ENCODE results near the gene COL23A1. TPM values are rescaled to one million over a fixed set of nuclear protein-coding genes. Genes with fewer than 3 reads are reported as not detected.

COL23A1 gene
- total RNA-seq, 1 experiment from 2014 or later: 0.18 TPM

DNA sequence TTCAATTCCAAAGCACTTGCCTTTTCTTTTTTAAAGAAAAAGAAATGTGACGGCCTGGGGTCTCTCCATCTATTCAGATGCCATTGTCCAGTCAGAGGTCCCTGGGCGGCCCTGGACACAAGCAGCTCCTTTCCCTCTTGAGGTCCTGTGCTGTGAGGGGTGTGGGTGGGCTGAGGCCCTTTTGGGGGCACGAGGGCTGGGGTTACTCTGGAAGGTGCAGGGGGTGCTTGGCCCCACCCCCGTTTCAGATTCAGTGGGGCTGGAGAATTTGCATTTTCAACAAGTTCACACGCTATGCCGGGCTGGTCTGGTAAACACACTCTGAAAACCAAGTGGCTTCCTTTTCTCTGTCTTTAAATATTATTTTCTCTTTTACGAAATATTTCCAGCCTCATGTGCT lies 266.2 kb downstream of the COL23A1 start:
- ChIA-PET CTCF (no interaction called here), POLR2A (no interaction called here)
- no peaks in the 10 kb centered on the region for H3K36me3 ChIP-seq (ENCODE audit: control insufficient read depth, insufficient read depth, low read length)
- TF ChIP-seq, protein P1, sequence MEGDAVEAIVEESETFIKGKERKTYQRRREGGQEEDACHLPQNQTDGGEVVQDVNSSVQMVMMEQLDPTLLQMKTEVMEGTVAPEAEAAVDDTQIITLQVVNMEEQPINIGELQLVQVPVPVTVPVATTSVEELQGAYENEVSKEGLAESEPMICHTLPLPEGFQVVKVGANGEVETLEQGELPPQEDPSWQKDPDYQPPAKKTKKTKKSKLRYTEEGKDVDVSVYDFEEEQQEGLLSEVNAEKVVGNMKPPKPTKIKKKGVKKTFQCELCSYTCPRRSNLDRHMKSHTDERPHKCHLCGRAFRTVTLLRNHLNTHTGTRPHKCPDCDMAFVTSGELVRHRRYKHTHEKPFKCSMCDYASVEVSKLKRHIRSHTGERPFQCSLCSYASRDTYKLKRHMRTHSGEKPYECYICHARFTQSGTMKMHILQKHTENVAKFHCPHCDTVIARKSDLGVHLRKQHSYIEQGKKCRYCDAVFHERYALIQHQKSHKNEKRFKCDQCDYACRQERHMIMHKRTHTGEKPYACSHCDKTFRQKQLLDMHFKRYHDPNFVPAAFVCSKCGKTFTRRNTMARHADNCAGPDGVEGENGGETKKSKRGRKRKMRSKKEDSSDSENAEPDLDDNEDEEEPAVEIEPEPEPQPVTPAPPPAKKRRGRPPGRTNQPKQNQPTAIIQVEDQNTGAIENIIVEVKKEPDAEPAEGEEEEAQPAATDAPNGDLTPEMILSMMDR (IDR thresholded peaks at IDR 0.05; ENCODE audit: insufficient read depth in 1 of 2, low read depth in 1 of 2, low read length in 1 of 2, severe bottlenecking in 1 of 2, unreplicated experiment in 1 of 2): no peak
- Mint-ChIP-seq H3K36me3 (ENCODE audit: insufficient read depth, unreplicated experiment) (no peaks in the 10 kb centered on the region), H3K9me3 (ENCODE audit: unreplicated experiment) (no peaks in the 10 kb centered on the region), H3K4me3 (ENCODE audit: unreplicated experiment) (no peak overlapping the region), H3K4me1 (ENCODE audit: low read depth, unreplicated experiment) (no peaks in the 10 kb centered on the region), H3K27ac (ENCODE audit: unreplicated experiment) (no peak overlapping the region), H3K27me3 (ENCODE audit: insufficient read depth, unreplicated experiment) (peaks cover 5% of the 10 kb centered on the region)
- intact Hi-C loops (cut with micrococcal nuclease; ENCODE audit: unreplicated experiment): no loop called here
- H3K4me1 ChIP-seq: no peaks in the 10 kb centered on the region
- no peak for DNase-seq
- H3K4me3 ChIP-seq (ENCODE audit: low read depth, low read length): no peak overlapping the region
- no peaks in the 10 kb centered on the region for H3K9me3 ChIP-seq
- BruUV-seq (replicated peaks): no TSS peak
- H3K27me3 ChIP-seq (replicated peaks; ENCODE audit: control insufficient read depth, insufficient read depth, low read length): no peaks in the 10 kb centered on the region; the same call in 1 of the 2 replicates

DNA sequence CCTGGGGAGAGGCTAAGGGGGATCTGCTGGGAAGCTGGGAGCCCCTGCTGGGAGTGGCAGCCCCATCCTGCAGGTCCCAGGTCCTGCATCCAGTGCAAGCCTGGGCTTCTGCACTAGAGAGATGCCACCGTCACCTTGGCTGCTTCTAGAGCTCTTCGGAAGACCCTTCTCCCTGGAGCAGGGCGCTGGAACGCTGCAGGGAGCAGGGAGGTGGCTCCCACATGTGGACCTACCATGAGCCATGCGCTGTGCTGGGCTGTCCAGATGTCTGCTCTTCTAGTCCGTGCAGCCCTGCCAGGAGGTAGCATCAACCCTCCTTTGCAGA lies 266.7 kb downstream of the COL23A1 start:
- TF ChIP-seq, protein P1 (IDR thresholded peaks at IDR 0.05; ENCODE audit: insufficient read depth in 1 of 2, low read depth in 1 of 2, low read length in 1 of 2, severe bottlenecking in 1 of 2, unreplicated experiment in 1 of 2): no peak
- Histone ChIP-seq H3K4me1 (no peaks in the 10 kb centered on the region), H3K27me3 (replicated peaks; ENCODE audit: control insufficient read depth, insufficient read depth, low read length) (no peaks in the 10 kb centered on the region; the same call in 1 of the 2 replicates), H3K4me3 (ENCODE audit: low read depth, low read length) (no peak overlapping the region), H3K36me3 (ENCODE audit: control insufficient read depth, insufficient read depth, low read length) (no peaks in the 10 kb centered on the region), H3K9me3 (no peaks in the 10 kb centered on the region)
- H3K9me3 Mint-ChIP-seq (ENCODE audit: unreplicated experiment): no peaks in the 10 kb centered on the region
- H3K36me3 Mint-ChIP-seq (ENCODE audit: insufficient read depth, unreplicated experiment): no peaks in the 10 kb centered on the region
- H3K27me3 Mint-ChIP-seq (ENCODE audit: insufficient read depth, unreplicated experiment): peaks cover 5% of the 10 kb centered on the region
- no peak for DNase-seq
- ChIA-PET POLR2A (no interaction called here), CTCF (no interaction called here)
- no TSS peak for BruUV-seq (replicated peaks)
- H3K4me1 Mint-ChIP-seq (ENCODE audit: low read depth, unreplicated experiment): no peaks in the 10 kb centered on the region
- no peak overlapping the region for H3K27ac Mint-ChIP-seq (ENCODE audit: unreplicated experiment)
- intact Hi-C loops (cut with micrococcal nuclease; ENCODE audit: unreplicated experiment): no loop called here
- no peak overlapping the region for H3K4me3 Mint-ChIP-seq (ENCODE audit: unreplicated experiment)

DNA sequence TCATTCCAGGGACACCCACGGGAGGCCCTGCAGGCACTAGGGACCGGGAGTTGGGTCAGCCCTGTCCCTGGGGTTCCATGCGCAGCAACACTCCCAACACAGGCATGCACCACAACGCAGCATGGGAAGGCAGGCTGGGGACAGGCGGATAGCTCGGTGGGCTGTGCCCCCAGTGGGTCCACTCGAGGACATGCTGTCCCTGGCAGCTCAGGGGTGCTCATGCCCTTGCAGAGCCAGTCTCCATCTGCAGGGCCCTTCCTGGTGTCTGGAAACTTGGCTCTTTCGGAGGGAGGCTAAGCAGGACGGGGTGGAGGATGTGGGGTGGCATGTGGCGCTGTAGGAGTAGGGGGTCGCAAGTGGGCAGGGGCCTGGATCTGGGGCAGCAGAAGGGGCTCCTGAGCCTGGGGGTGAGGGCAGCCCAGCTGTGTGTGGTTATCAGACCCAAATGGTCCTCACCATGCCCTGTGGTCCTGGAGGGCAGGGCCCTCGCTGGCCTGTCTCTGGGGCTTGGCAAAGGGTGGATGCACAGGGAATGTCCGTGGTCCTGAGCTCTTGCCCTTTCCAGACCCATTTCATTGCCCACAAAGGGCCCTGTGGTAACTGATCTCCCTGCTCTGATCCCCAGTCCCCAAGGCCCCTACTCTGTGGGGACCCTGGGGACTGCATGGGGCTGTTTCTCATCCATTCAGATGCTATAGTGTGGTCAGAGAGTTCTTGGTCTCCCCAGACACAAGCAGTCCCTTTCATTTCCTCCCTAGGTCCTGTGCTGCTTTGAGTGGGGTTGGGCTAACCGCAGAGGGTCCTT lies 267.3 kb downstream of the COL23A1 start:
- no peak overlapping the region for H3K4me3 Mint-ChIP-seq (ENCODE audit: unreplicated experiment)
- POLR2A ChIA-PET: no interaction called here
- no TSS peak for BruUV-seq (replicated peaks)
- DNase-seq: no peak
- no peaks in the 10 kb centered on the region for H3K36me3 ChIP-seq (ENCODE audit: control insufficient read depth, insufficient read depth, low read length)
- H3K36me3 Mint-ChIP-seq (ENCODE audit: insufficient read depth, unreplicated experiment): no peaks in the 10 kb centered on the region
- TF ChIP-seq, protein P1 (IDR thresholded peaks at IDR 0.05; ENCODE audit: insufficient read depth in 1 of 2, low read depth in 1 of 2, low read length in 1 of 2, severe bottlenecking in 1 of 2, unreplicated experiment in 1 of 2): no peak
- CTCF ChIA-PET: no interaction called here
- no peaks in the 10 kb centered on the region; the same call in 1 of the 2 replicates for H3K27me3 ChIP-seq (replicated peaks; ENCODE audit: control insufficient read depth, insufficient read depth, low read length)
- peaks cover 5% of the 10 kb centered on the region for H3K27me3 Mint-ChIP-seq (ENCODE audit: insufficient read depth, unreplicated experiment)
- no peaks in the 10 kb centered on the region for H3K4me1 Mint-ChIP-seq (ENCODE audit: low read depth, unreplicated experiment)
- H3K4me1 ChIP-seq: no peaks in the 10 kb centered on the region
- no peaks in the 10 kb centered on the region for H3K9me3 ChIP-seq
- H3K4me3 ChIP-seq (ENCODE audit: low read depth, low read length): no peak overlapping the region
- no peak overlapping the region for H3K27ac Mint-ChIP-seq (ENCODE audit: unreplicated experiment)
- H3K9me3 Mint-ChIP-seq (ENCODE audit: unreplicated experiment): no peaks in the 10 kb centered on the region
- intact Hi-C loops (cut with micrococcal nuclease; ENCODE audit: unreplicated experiment): no loop called here

All from Caco-2 (cell line).